ENCODE data around the gene USP11. TPM values are rescaled to one million over a fixed set of nuclear protein-coding genes. Genes with fewer than 3 reads are reported as not detected.

Gene USP11
- total and polyA plus RNA-seq, 2 experiments from 2014 or later: 64.2 to 65.1 TPM

- no peaks in the 10 kb centered on the region for H3F3A ChIP-seq (replicated peaks; ENCODE audit: low read depth)
- ATAC-seq: no peak
- no peaks in the 10 kb centered on the region for H3K27me3 ChIP-seq (ENCODE audit: insufficient read depth)
- H3K9me2 ChIP-seq (ENCODE audit: insufficient read depth): no peaks in the 10 kb centered on the region
- TF ChIP-seq POLR2AphosphoS5 (IDR thresholded peaks at IDR 0.05; ENCODE audit: low read depth): no peak
- no peak for TF ChIP-seq EZH2 (IDR thresholded peaks at IDR 0.05; ENCODE audit: low read depth, unreplicated experiment)
- no peak for TF ChIP-seq STAT1 (IDR thresholded peaks at IDR 0.05; ENCODE audit: unreplicated experiment)
- TF ChIP-seq, protein P1, sequence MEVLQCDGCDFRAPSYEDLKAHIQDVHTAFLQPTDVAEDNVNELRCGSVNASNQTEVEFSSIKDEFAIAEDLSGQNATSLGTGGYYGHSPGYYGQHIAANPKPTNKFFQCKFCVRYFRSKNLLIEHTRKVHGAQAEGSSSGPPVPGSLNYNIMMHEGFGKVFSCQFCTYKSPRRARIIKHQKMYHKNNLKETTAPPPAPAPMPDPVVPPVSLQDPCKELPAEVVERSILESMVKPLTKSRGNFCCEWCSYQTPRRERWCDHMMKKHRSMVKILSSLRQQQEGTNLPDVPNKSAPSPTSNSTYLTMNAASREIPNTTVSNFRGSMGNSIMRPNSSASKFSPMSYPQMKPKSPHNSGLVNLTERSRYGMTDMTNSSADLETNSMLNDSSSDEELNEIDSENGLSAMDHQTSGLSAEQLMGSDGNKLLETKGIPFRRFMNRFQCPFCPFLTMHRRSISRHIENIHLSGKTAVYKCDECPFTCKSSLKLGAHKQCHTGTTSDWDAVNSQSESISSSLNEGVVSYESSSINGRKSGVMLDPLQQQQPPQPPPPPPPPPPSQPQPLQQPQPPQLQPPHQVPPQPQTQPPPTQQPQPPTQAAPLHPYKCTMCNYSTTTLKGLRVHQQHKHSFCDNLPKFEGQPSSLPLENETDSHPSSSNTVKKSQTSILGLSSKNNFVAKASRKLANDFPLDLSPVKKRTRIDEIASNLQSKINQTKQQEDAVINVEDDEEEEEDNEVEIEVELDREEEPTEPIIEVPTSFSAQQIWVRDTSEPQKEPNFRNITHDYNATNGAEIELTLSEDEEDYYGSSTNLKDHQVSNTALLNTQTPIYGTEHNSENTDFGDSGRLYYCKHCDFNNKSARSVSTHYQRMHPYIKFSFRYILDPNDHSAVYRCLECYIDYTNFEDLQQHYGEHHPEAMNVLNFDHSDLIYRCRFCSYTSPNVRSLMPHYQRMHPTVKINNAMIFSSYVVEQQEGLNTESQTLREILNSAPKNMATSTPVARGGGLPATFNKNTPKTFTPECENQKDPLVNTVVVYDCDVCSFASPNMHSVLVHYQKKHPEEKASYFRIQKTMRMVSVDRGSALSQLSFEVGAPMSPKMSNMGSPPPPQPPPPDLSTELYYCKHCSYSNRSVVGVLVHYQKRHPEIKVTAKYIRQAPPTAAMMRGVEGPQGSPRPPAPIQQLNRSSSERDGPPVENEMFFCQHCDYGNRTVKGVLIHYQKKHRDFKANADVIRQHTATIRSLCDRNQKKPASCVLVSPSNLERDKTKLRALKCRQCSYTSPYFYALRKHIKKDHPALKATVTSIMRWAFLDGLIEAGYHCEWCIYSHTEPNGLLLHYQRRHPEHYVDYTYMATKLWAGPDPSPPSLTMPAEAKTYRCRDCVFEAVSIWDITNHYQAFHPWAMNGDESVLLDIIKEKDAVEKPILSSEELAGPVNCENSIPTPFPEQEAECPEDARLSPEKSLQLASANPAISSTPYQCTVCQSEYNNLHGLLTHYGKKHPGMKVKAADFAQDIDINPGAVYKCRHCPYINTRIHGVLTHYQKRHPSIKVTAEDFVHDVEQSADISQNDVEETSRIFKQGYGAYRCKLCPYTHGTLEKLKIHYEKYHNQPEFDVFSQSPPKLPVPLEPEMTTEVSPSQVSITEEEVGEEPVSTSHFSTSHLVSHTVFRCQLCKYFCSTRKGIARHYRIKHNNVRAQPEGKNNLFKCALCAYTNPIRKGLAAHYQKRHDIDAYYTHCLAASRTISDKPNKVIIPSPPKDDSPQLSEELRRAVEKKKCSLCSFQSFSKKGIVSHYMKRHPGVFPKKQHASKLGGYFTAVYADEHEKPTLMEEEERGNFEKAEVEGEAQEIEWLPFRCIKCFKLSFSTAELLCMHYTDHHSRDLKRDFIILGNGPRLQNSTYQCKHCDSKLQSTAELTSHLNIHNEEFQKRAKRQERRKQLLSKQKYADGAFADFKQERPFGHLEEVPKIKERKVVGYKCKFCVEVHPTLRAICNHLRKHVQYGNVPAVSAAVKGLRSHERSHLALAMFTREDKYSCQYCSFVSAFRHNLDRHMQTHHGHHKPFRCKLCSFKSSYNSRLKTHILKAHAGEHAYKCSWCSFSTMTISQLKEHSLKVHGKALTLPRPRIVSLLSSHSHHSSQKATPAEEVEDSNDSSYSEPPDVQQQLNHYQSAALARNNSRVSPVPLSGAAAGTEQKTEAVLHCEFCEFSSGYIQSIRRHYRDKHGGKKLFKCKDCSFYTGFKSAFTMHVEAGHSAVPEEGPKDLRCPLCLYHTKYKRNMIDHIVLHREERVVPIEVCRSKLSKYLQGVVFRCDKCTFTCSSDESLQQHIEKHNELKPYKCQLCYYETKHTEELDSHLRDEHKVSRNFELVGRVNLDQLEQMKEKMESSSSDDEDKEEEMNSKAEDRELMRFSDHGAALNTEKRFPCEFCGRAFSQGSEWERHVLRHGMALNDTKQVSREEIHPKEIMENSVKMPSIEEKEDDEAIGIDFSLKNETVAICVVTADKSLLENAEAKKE (CRISPR knock-in tag; IDR thresholded peaks at IDR 0.05): no peak
- no peak for TF ChIP-seq ETS1 (IDR thresholded peaks at IDR 0.05)
- TF ChIP-seq EZH2phosphoT487 (IDR thresholded peaks at IDR 0.05; ENCODE audit: unreplicated experiment): no peak
- no peak for TF ChIP-seq CREB1 (CRISPR knock-in tag; IDR thresholded peaks at IDR 0.05; ENCODE audit: low read depth)
- TF ChIP-seq NANOG (IDR thresholded peaks at IDR 0.05; ENCODE audit: borderline replicate concordance): no peak
- Mint-ChIP-seq H3K36me3 (ENCODE audit: low read depth) (no peaks in the 10 kb centered on the region; the same call in 2 of the 3 replicates), H3K27me3 (ENCODE audit: insufficient read depth, low read depth, poor library complexity) (peaks cover 5% of the 10 kb centered on the region), H3K9me3 (peaks cover 2% of the 10 kb centered on the region; the same call in 1 of the 3 replicates), H3K27ac (no peak overlapping the region), H3K4me1 (no peaks in the 10 kb centered on the region), H3K4me3 (no peak overlapping the region)
- no peak overlapping the region for H3K4me3 ChIP-seq
- H2AFZ ChIP-seq: no peak overlapping the region
- no peak for DNase-seq (ENCODE audit: low spot score)
- H3K36me3 ChIP-seq (ENCODE audit: insufficient read depth): no peaks in the 10 kb centered on the region
- H3K4me1 ChIP-seq (ENCODE audit: insufficient read depth): no peaks in the 10 kb centered on the region
- H3K4me2 ChIP-seq: no peak overlapping the region
- no peak overlapping the region for H3K27ac ChIP-seq (ENCODE audit: low read depth)
- no peaks in the 10 kb centered on the region for H3K79me2 ChIP-seq (replicated peaks; ENCODE audit: insufficient read depth)
- no peaks in the 10 kb centered on the region for H4K20me1 ChIP-seq (replicated peaks; ENCODE audit: insufficient read depth)
Measured at GRCh38 chrX:47264483-47265173, 31.8 kb downstream of the USP11 start.
